GM21825 (cell line): Measurements from ENCODE around the gene SPATA31C2.
"Not testable (repeated sequence)": the region's sequence is repeated elsewhere in the genome, so short reads cannot be mapped to it uniquely, and the experiment has no call there.

ENCODE experiments used
- ATAC-seq: cut with Tn5 transposase; IDR thresholded peaks from one replicate; pipeline ENCODE4 v1.9.1; 2021; ENCODE audit warnings: mild to moderate bottlenecking, moderate library complexity; ENCODE audit not compliant: unreplicated experiment

Gene SPATA31C2

DNA sequence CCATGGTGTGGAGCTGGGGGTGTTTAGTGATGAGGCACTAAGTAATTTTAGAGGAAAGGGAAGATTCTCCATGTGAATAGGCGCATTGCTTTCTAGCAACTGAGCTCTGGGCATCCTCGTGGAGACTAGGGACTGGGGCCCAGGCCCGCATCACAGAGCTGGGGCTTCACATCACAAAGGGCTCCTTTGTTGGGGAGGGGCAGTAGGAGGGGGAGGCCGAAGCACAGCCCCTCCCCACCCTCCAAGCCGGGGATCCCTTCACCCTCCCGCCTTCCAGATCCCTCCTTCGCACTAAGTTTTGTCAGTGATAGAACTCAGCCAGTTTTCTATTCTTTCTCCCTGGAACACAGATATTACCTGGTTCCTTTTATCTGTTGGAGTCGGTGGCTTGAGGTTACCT lies at the start of gene SPATA31C2:
Gene SPATA31C2 (minus strand): TSS at position 101 of the 400 bp plus-strand sequence. CDS start 29 bp downstream, at position 72.
- ATAC-seq, result not testable (repeated sequence)

DNA sequence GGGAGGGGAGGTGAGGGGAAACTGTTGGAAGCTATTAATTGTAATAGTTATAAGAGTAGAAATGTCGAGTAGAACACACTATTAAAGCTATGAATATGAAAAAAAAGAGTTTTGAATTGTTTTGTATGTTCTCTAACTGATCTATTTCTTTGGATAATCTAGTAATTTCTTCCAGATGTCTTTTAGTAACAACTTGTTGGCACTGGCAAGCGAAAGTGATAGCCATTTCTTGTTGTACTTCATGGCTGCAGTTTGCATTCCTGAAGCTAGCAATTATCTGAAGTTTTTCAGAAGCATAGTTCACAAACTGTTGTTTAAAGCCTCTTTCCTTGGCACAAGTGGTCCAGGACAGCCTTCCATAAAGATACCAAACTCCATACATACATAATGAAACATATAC lies 49.4 kb upstream of the SPATA31C2 start:
- ATAC-seq, result no peak

DNA sequence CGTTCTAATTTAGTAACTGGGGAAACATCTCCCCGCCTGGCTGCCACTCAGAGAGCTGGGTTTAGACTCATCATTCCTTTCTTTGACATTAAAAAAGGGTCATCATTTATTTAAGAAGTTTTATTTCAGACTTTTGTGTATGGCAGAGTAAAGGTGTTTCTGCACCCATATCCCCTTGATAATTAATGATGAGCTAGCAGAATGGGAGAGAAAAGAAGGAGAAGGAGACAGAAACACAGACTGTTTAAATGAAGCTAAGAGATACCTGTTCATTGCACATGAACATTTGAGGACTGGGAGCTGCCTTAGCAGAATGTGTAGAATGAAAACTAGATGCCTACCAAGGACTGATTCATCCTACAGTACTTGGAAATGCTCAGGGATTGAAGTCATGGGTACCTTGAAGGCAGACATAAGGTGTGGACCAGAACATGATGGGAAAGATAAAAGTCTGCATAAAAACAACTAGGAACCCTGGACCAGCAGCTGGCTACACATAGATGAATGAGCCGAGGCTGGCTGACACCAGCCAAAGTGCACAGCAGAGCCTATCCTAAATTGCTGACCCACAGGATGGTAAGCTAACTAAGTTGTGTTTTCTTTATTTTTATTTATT lies 48.3 kb upstream of the SPATA31C2 start:
- no peak for ATAC-seq

DNA sequence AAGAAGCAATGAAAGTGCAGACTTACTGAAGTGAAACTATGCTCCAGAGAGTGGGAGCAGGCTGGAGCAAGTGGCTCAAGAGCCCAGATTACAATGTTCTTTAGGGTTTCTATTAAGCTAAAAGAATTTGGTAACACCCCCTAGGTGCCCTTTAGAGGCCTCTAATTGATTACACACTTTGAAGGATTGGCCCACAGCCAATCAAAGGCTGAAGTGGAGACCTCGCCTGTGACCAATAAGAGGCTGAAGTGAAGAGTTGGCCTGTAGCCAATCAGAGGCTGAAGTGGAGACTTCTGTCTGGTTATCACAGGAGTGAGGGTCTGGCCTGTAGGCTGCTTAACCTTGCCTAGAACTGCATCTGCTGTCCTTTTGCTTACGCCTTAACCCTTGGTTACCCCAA lies 46.7 kb upstream of the SPATA31C2 start:
- ATAC-seq, result no peak

DNA sequence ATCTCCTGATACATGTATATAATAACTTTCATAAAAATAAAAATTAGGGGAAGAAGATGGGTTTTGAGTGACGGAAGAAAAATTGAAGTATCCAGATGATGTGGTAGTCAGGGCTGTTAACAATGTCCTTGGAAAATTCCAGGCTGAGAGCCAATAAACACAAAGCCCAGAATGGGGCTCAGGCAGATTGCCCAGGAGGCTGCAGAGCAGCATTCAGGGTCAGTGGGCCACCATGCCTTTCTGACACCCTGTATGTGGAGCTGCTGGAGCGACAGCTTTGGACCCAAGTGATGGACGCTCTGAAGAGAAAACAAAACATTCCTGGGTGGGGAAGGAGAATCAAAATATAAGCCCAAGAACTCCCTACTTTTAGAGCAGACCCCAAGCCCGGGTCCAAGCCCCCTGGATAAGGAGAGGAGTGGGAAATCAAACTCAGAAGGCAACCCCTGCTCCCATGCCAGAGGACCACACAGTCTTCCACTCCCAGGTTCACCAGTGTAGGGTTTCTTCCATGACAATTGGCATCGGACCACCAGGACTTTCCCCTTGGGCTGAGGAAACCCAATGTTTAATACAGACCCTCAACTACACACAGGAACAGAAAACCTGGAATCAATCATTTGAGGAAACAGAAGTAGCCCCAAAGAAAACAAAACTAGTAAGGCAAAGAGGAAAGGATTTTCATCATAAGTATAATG lies 45.7 kb upstream of the SPATA31C2 start:
- ATAC-seq, result no peak

DNA sequence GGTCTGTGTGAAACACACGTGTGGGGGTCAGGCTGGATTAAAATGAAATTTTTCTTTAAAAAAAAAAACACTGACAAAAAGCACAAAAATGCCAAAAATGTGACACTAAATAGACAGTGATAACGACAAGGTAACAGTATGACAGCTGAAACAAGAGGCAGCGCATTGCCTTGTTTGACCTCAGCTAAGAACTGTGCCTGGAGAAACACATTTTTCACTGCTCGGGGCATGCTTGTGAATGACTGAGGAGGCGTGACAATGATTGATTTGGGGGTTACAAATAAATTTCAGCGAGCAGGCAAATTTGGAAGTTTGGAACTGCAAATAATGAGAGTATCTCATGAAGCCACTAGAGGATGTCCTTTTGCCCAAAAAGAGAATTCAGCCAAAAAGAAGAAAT lies 44.2 kb upstream of the SPATA31C2 start:
- ATAC-seq, result no peak

DNA sequence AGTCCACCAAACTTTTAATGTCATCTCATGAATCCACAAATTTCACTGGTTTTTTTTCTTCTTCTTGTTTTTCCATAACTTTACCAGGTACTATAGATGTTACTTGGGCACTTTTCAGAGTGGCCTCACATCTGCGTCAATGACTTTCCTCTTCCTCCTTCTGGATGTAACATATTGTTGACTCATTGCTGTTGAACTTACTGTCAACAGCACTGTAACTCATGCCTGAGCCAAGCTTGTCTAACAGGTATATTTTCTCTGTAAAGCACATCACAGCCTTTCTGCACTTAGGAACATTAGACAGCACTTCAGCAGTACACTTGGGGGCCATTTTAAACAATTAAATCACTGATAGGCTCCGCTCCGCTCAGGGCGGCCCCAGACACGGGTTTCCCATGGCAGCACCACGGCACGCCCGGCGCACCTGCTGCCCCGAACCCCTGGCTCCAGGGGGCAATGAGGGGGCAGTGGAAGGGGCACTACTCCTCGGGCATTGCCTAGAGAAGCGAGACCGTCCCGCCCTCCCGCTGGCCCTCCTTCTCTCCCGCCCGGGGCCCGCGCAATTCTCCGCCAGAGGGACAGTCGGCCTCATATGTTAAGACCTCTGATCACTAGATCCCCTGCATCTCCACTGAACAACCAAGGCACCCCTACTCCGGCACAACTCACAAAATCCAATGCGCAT lies 41.9 kb upstream of the SPATA31C2 start:
- no peak for ATAC-seq

DNA sequence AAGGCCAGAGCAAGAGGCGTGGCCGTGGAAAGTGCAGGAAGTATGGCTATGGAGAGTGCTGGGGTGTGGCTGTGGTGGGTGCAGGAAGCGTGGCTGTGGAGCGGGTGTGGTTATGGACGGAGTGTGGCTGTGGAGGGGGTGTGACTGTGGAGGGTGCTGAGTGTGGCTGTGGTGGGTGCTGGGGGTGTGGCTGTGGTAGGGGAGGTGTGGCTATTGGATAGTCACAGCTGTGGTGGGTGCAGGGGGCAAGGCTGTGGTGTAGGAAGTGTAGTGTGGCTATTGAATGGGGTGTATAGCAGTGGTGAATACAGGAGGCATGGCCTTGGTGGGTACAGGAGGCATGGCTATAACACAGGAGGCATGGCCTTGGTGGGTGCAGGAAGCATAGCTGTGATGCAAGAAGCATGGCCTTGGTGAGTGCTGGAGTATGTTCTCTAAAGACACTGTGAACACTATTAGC lies 40.8 kb upstream of the SPATA31C2 start:
- ATAC-seq, result no peak

DNA sequence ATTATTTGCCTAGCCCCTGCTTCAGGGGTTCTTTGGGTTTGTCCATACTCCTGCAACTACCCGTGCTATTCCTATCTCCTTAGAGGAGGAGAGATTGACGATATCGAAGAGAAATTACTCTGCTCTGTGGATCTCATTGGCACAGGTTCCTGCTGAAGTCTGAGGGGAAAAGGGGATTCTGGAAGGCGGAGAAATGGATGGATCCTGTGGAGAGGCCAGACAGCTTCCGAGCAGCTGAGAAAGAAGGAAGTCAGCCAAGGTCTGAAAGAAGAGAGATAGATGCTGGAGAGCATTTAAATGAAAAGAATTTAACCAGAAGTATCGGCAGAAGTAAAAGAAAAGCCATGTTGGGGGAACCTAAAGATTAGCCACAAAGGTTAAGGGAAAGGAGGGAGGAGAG lies 40.4 kb upstream of the SPATA31C2 start:
- ATAC-seq, result no peak

DNA sequence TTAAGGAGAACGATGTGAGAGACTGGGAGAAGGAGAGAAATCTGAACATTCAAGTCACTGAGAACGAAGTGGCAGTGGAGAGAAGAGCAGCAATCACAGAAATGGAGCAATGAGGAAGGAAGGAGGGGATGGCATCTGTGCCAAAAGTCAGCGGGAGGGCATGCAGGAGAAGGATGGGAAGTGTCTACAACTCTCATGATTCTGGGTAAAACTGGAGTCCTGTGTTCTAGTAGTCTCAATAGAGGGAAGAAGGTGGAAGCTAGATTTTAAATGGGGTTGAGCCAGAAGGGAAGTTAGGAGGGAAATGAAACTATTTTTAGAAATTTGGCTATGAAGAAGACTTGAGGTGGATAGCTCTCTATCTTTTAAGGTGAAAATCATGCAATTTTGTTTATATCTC lies 39.1 kb upstream of the SPATA31C2 start:
- ATAC-seq, result no peak

DNA sequence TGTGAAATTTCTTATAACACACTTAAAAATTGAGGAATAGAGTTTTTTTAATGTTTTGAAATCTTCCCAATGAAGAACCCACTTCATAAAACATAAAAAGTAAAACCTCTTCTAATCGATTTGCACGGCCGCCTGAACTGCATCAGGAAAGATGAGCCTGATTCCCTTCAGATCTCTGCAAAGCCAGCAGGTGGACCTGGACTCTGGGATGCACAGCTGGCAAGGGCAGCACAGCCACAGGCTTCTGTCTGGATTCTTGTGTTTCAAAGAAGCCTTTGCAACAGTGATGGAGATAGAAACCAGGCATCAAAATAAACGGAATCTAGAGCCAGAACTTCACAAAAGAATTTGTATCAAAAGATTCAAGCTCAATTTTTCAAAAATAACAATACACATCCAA lies 36.0 kb upstream of the SPATA31C2 start:
- ATAC-seq, result no peak

DNA sequence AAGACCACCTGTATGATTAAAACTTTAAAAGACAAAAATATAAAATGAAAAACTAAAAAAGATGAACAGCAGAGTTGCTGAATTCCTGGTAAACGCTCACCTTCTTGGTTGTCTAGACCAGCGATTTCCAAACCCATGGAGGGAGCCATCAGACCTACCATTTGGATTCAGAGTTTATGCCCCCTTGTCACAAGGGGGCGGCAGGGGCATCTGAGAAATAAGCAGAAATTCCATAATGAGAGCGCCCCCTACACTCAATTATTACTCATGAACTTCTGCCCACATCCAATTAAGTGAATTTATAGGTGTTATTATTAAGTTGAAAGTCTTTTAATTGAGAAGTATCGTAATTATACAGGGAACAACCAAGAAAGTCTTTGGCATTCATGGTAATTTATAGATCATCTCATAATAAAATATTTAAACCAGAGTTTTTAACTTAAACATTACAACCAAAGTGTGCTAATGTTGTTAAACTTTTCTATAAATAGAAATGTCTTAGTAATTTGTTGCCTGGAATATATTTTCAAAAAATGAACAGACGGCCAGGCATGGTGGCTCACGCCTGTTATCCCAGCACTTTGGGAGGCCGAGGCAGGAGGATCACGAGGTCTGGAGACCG lies 35.2 kb upstream of the SPATA31C2 start:
- ATAC-seq, result no peak

DNA sequence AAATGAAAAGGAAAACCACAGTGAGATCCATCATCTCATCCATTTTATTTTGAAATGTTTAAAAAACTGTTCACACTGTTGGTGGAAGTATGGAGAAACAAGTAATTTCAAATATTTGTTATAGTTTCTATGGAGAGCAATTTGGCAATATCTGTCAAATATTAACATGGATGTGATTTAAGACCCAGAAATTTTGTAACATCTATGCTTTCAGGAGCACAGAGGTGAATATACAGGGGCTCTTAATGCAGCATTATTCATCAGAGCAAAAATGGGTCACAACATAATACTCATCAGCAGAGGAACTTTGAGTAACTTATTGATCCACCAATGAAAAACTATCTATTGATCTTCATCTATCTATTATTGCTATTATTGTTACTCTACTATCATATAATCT lies 31.4 kb upstream of the SPATA31C2 start:
- no peak for ATAC-seq

DNA sequence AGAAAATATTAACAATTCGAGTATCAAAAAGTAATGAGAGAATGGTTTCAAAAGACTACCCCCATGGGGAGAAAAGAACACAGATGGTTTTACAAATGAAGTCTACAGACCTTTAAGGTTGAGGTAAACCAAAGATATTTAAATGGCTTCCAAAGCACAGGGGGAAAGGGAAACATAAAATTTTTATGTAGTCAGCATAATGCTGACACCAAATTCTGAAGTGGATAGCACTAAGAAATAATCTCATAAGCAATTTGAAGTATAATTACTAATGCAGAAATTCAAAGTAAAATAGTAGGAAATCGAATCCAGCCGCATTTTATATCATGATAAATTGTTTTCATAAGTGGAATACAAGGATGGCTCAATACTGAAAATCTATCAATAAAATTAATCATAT lies 30.3 kb upstream of the SPATA31C2 start:
- no peak for ATAC-seq

DNA sequence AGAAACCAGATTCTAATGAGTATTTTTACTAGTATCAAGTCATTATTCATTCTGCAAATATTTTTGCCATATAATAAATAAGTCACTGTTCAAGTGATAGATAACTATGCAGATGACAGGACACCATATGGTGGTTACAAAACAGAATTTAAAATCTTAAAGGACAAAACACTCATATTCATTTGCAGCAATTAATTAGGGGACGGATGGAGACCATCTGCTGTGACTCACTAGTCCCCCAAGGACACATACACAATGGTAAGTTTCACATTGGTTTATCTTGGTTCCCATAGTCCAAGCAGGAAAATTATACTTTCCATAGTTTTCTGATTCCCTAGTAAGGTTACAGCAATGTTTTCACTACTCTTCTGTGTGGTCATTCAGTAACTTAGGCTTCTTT lies 28.4 kb upstream of the SPATA31C2 start:
- no peak for ATAC-seq

DNA sequence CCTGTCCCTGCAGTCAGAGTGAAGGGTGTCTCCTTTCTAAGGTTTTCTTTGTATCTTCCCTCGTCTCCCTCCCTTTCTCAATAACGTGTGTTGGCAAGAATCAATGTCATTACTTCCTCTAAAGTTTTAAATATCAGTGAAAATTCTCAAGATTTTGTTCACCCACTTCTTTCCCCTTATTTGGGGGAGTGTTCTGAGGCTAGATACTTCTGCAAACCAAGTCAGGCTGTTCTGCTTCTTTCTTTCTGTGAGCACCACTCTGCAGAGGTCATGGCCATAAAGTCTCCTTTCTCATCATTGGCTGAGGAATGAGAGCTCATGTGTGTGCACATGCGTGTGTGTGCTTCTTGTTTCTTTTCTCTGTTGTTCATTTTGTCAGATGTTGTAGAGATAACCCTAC lies 26.6 kb upstream of the SPATA31C2 start:
- ATAC-seq, result no peak

DNA sequence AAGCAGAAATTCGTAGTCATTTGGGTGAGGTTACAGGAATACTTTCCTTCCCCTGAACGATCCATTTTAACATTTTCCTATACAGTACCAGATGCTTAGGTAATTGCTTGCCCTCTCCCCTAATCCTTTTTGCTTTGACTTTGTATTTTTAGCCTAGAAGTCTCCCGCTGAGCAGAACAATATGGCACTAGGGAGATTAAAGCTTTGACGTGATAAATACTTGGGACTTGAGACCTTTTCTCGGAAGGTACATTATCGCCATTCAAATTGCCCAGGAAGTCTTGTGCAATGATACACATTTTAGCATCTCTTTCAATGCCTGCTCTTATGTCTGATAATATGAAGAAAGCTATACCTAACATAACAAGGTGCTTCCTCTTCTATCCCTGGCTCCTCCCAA lies 22.9 kb upstream of the SPATA31C2 start:
- no peak for ATAC-seq

DNA sequence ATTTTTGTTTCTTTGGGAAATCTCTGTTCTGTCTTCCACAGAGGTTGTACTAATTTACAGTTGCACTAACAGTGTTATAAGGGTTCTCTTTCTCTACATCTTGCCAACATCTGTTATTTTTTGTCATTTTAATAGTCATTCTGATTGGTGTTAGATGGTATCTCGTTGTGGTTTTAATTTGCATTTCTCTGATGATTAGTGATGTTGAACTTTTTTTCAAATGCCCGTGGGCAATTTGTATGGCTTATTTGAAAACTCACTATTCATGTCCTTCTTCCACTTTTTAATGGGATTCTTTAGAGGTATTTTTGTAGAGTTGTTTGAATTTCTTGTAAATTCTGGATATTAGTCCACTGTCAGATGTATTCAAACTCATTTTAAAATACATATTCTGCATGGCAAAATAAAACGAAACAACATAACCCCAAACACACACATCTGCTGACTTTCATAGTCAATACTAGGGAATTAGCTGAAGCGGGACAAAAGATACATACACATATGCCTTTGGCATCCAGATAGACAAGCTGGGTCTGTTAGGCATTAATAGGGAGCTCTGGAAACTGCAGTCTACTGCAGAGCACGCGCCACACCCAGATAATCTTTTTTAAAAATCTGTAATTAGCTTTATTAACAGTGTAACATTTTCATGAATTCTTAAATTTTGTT lies 5.8 kb upstream of the SPATA31C2 start:
- no peak for ATAC-seq

DNA sequence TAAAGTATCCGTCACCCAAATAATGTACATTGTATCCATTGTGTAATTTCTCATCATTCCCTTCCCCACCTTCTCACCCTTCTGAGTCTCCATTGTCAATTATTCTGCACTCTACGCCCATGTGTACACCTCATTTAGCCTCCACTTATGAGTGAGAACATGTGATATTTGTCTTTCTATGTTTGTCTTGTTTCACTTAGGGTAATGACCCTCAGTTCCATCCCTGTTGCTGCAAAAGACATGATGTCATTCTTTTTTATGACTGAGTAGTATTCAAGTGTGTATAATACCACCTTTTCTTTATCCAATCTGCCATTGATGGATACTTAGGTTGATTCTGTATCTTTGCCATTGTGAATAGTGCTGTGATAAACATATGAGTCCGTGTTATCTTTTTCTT lies 4.9 kb upstream of the SPATA31C2 start:
- ATAC-seq, result no peak

DNA sequence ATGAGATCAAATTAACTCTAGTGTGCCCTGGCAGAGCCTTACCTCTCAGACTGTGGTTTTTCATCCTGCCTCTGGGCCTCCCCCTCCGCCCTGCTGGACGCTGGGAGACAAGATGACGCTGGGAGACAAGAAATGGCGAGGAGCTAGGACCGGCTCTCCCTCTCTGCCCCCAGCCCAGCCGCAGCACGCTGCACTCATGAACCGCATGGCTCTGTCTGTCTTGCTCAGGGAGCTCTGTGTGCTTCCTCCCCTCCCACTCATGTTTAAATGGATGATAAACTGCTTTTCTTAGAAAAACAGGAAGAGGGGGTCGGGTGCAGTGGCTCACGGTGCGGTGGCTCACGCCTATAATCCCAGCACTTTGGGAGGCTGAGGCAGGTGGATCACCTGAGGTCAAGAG lies 4.7 kb downstream of the SPATA31C2 start:
- not testable (repeated sequence) for ATAC-seq

DNA sequence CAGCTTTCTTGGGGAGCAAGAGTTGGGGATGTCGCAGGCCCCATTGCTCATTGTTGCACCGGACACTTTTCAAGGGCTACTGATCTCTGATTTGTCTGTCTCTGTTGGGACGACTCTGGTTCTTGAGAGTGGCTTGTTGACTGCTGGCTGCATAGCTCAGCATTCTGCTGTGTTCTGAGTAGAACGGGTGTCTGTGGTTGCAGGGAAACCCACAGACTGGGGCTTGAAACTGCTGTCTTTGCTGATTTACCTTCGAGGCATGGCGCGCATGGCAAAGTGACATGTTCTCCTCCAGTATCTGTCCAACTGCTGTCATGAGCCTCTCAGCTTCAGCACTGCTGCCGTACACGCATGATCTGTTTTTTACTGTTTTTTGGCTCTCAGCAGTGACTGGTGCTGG lies 8.7 kb downstream of the SPATA31C2 start:
- not testable (repeated sequence) for ATAC-seq
